ENCODE data around the gene HOXB2. TPM values are rescaled to one million over a fixed set of nuclear protein-coding genes. Genes with fewer than 3 reads are reported as not detected.

HOXB2 gene
- total and polyA plus RNA-seq, 2 donors (not counting 1 experiment from before 2014, with no cell fraction given), result 12.2 to 12.3 TPM

DNA sequence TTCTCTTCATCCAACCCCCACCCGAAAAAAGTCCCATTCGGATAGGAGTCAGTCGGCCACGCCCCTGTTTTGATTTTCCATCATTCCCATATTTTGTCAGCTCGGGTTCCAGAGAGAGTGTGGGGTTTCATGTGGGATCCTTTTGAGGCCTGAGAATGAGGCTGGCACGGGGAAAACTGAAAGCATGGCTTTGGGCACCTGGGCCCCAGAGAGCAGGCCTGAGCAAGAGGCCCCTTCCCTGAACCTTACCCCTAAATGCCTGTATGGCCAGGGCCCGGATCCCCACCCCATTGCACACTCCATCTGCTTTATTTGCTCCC lies 37.8 kb upstream of the HOXB2 start:
- Histone ChIP-seq H3K27ac (ENCODE audit: insufficient read depth, low read length) (peak overlapping the region; percentile 98), H2AFZ (ENCODE audit: low read length) (no peak overlapping the region), H3K9me3 (ENCODE audit: control insufficient read depth, insufficient read depth, low read depth, low read length) (no peaks in the 10 kb centered on the region), H3K4me2 (ENCODE audit: extremely low read depth, insufficient read depth, low read length) (peak overlapping the region; percentile 99), H3K4me1 (ENCODE audit: control insufficient read depth, extremely low read depth, insufficient read depth, low read length) (peaks cover 15% of the 10 kb centered on the region), H3K9ac (ENCODE audit: insufficient read depth, low read length) (peak overlapping the region; percentile 98), H3K79me2 (ENCODE audit: control insufficient read depth, insufficient read depth, low read length) (peaks cover 99% of the 10 kb centered on the region), H4K20me1 (ENCODE audit: control insufficient read depth, extremely low read depth, insufficient read depth, low read length) (no peaks in the 10 kb centered on the region), H3K27me3 (ENCODE audit: control insufficient read depth, insufficient read depth, low read length) (no peaks in the 10 kb centered on the region), H3K36me3 (ENCODE audit: control insufficient read depth, insufficient read depth, low read length) (peaks cover 8% of the 10 kb centered on the region), H3K4me3 (replicated peaks in 1 of 4; ENCODE audit: control extremely low read depth in 1 of 4, insufficient read depth in 1 of 4, low read depth in 3 of 4, low read length in 4 of 4) (peak overlapping the region; percentile 80 to 98 (median 84))
- TF ChIP-seq, protein P1, sequence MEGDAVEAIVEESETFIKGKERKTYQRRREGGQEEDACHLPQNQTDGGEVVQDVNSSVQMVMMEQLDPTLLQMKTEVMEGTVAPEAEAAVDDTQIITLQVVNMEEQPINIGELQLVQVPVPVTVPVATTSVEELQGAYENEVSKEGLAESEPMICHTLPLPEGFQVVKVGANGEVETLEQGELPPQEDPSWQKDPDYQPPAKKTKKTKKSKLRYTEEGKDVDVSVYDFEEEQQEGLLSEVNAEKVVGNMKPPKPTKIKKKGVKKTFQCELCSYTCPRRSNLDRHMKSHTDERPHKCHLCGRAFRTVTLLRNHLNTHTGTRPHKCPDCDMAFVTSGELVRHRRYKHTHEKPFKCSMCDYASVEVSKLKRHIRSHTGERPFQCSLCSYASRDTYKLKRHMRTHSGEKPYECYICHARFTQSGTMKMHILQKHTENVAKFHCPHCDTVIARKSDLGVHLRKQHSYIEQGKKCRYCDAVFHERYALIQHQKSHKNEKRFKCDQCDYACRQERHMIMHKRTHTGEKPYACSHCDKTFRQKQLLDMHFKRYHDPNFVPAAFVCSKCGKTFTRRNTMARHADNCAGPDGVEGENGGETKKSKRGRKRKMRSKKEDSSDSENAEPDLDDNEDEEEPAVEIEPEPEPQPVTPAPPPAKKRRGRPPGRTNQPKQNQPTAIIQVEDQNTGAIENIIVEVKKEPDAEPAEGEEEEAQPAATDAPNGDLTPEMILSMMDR (conservative IDR thresholded peaks at IDR 0.05 in 1 of 2, IDR thresholded peaks at IDR 0.05 in 1 of 2; ENCODE audit: low read depth in 1 of 2, low read length in 2 of 2), result no peak
- no peak for TF ChIP-seq EZH2 (IDR thresholded peaks at IDR 0.05; ENCODE audit: low read length, missing control alignments)
- DNase-seq (ENCODE audit: low read depth in 2 of 2), result no peak

DNA sequence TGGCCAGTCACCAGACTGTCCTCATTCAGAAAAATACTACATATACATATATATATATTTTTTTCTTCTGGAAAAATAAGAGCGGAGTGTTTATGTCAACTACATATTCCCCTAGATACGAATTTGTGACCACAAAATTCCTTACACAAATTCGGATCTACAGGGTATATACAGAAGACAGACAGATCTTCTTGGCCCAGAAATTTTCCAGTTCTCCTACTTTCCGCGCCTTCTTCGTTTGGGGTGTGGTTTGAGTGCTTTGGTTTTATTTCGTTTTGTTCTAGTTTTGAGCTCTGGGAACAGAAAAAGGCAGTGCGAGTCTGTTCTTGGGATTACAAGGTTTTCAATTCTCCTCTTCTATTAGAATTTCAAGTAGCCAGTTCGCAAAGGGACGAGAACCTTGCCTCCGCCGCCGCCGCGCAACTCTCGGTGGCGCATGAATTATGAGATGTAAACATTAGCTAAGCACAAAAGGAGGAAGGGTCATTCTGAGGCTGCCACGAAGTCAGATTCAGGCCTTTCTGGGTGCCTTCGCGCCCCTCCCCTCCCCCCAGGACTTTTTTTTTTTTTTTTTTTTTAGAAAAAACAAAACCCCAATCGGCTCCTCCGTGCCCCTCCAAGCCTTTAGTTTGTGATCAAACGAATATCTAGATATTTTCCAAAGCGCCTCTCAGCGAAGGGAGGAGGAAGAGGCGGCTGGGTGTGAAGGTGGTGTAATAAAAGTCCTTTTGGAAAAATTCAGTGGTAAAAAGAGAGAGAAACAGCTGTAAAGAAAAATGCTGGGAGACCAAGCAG lies 35.0 kb upstream of the HOXB2 start:
- Histone ChIP-seq H3K9me3 (ENCODE audit: control insufficient read depth, insufficient read depth, low read depth, low read length) (no peaks in the 10 kb centered on the region), H3K79me2 (ENCODE audit: control insufficient read depth, insufficient read depth, low read length) (peaks cover 99% of the 10 kb centered on the region), H2AFZ (ENCODE audit: low read length) (no peak overlapping the region), H3K9ac (ENCODE audit: insufficient read depth, low read length) (peak overlapping the region; percentile 98), H4K20me1 (ENCODE audit: control insufficient read depth, extremely low read depth, insufficient read depth, low read length) (no peaks in the 10 kb centered on the region), H3K4me2 (ENCODE audit: extremely low read depth, insufficient read depth, low read length) (peak overlapping the region; percentile 99), H3K4me1 (ENCODE audit: control insufficient read depth, extremely low read depth, insufficient read depth, low read length) (peaks cover 15% of the 10 kb centered on the region), H3K27me3 (ENCODE audit: control insufficient read depth, insufficient read depth, low read length) (no peaks in the 10 kb centered on the region), H3K27ac (ENCODE audit: insufficient read depth, low read length) (peak overlapping the region; percentile 98), H3K36me3 (ENCODE audit: control insufficient read depth, insufficient read depth, low read length) (peaks cover 4% of the 10 kb centered on the region), H3K4me3 (replicated peaks in 1 of 4; ENCODE audit: control extremely low read depth in 1 of 4, insufficient read depth in 1 of 4, low read depth in 3 of 4, low read length in 4 of 4) (peak overlapping the region; percentile 80 to 98 (median 84))
- peak; percentile 55 to 95 for DNase-seq (ENCODE audit: low read depth in 2 of 2)
- TF ChIP-seq EZH2 (IDR thresholded peaks at IDR 0.05; ENCODE audit: low read length, missing control alignments), result no peak
- TF ChIP-seq, protein P1 (conservative IDR thresholded peaks at IDR 0.05 in 1 of 2, IDR thresholded peaks at IDR 0.05 in 1 of 2; ENCODE audit: low read depth in 1 of 2, low read length in 2 of 2), result no peak

DNA sequence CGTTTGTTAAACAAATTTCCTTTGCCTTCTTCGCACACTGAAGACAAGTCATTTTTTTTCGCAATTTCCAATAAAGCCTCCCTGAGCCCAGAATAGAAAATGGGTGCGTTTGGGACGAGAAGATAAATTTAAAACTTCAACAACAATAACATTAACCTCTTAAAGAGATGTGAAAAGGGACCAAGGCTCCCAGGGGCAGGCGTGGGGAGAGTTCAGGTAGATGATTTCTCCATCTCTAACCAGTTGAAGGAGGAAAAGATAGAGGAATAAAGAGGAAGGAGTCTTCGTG lies 34.5 kb upstream of the HOXB2 start:
- peak overlapping the region; percentile 99 for H3K4me2 ChIP-seq (ENCODE audit: extremely low read depth, insufficient read depth, low read length)
- no peak overlapping the region for H2AFZ ChIP-seq (ENCODE audit: low read length)
- peaks cover 99% of the 10 kb centered on the region for H3K79me2 ChIP-seq (ENCODE audit: control insufficient read depth, insufficient read depth, low read length)
- peaks cover 4% of the 10 kb centered on the region for H3K36me3 ChIP-seq (ENCODE audit: control insufficient read depth, insufficient read depth, low read length)
- H4K20me1 ChIP-seq (ENCODE audit: control insufficient read depth, extremely low read depth, insufficient read depth, low read length), result no peaks in the 10 kb centered on the region
- H3K4me3 ChIP-seq (replicated peaks in 1 of 4; ENCODE audit: control extremely low read depth in 1 of 4, insufficient read depth in 1 of 4, low read depth in 3 of 4, low read length in 4 of 4), result peak overlapping the region; percentile 80 to 98 (median 84)
- TF ChIP-seq, protein P1 (conservative IDR thresholded peaks at IDR 0.05 in 1 of 2, IDR thresholded peaks at IDR 0.05 in 1 of 2; ENCODE audit: low read depth in 1 of 2, low read length in 2 of 2), result no peak
- TF ChIP-seq EZH2 (IDR thresholded peaks at IDR 0.05; ENCODE audit: low read length, missing control alignments), result no peak
- H3K9me3 ChIP-seq (ENCODE audit: control insufficient read depth, insufficient read depth, low read depth, low read length), result no peaks in the 10 kb centered on the region
- H3K9ac ChIP-seq (ENCODE audit: insufficient read depth, low read length), result peak overlapping the region; percentile 73
- H3K4me1 ChIP-seq (ENCODE audit: control insufficient read depth, extremely low read depth, insufficient read depth, low read length), result peaks cover 15% of the 10 kb centered on the region
- H3K27me3 ChIP-seq (ENCODE audit: control insufficient read depth, insufficient read depth, low read length), result no peaks in the 10 kb centered on the region
- DNase-seq (ENCODE audit: low read depth in 2 of 2), result no peak
- H3K27ac ChIP-seq (ENCODE audit: insufficient read depth, low read length), result peak overlapping the region; percentile 98
